GM12872 (cell line): ENCODE data around the gene FHIT.

Source experiments
- TF ChIP-seq, protein P1 (sequence below): IDR thresholded peaks from 3 replicates; pipeline ENCODE4 v1.5.1; 2011; ENCODE audit warnings: low read depth, mild to moderate bottlenecking, low read length, moderate library complexity; ENCODE audit not compliant: insufficient read depth

Gene FHIT

GRCh38 chr3:61138401-61138800 lies 112.9 kb downstream of the FHIT start:
- TF ChIP-seq, protein P1, sequence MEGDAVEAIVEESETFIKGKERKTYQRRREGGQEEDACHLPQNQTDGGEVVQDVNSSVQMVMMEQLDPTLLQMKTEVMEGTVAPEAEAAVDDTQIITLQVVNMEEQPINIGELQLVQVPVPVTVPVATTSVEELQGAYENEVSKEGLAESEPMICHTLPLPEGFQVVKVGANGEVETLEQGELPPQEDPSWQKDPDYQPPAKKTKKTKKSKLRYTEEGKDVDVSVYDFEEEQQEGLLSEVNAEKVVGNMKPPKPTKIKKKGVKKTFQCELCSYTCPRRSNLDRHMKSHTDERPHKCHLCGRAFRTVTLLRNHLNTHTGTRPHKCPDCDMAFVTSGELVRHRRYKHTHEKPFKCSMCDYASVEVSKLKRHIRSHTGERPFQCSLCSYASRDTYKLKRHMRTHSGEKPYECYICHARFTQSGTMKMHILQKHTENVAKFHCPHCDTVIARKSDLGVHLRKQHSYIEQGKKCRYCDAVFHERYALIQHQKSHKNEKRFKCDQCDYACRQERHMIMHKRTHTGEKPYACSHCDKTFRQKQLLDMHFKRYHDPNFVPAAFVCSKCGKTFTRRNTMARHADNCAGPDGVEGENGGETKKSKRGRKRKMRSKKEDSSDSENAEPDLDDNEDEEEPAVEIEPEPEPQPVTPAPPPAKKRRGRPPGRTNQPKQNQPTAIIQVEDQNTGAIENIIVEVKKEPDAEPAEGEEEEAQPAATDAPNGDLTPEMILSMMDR, result no peak

DNA sequence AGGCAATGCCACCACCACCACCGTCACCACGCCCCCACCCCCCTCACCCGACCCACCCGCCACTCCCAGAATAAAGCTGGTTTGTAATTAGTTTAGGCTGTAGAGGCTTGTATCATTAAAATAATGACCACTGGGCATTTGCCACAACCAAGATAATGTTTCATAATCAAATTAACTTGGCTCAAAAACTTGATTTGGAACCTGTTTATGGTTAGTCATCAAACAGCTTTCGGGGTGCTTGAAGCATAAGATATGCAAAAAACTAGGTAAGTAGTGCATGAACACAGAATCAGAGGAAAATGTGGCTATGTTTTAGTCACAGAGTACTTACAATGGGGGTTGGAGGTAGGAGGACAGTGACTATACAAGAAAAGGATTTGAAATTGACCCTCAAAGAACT lies 115.1 kb downstream of the FHIT start:
- TF ChIP-seq, protein P1, result no peak

DNA sequence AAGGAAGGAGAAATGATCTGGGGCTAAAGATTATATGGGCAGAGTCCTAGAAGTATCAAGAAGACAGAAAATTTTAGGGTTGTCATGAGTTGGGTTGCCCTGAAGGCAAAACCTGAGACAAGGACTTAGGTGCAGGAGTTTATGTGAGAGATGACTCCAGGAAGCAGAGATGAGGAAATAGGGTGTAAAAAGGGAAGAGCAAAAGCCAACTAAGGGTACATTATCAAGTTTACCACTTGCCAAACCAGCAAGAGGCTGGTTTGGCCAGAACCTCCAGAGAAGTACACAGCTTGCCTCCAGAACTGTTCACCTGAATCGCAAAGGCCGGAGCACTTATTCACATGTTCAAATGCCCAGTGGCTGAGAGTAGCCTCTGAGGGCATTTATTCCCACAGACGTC lies 116.7 kb downstream of the FHIT start:
- TF ChIP-seq, protein P1, result no peak

DNA sequence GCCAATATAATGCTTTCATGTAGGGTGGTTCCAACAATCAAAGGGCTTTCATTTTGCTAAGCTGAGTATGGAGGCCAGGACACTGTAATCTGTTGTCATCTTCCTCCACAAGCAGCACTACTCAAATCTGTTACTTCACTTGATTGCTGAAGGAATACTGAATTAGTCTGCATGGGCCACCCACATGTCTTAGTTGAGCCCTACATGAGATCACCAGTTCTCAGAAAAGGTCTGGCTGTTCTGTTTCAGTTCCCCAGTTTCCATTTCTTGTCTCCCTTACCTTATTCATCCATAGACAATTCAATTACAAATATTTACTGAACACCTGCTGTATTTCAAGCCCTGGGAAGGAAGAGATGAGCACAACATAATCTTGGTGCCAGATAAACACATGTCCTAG lies 119.2 kb downstream of the FHIT start:
- TF ChIP-seq, protein P1, result no peak

DNA sequence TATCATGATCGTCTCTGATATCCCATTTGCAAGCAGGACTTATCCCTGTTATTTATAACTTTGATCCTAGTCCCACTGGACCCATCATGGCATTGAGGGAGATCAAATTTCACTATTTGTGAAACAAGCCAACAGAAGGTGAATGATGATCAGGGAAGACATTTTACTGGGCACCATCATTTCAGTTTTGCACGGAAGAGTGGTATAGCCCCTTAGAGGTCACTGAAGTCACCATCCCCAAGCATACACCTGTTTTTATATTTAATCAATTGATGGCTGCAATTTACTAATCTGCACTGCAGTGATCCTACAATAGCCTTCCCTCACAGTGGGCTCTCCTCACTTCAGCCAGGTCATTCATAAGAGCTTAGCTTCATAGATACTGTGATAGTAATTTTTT lies 132.4 kb downstream of the FHIT start:
- TF ChIP-seq, protein P1, result no peak

DNA sequence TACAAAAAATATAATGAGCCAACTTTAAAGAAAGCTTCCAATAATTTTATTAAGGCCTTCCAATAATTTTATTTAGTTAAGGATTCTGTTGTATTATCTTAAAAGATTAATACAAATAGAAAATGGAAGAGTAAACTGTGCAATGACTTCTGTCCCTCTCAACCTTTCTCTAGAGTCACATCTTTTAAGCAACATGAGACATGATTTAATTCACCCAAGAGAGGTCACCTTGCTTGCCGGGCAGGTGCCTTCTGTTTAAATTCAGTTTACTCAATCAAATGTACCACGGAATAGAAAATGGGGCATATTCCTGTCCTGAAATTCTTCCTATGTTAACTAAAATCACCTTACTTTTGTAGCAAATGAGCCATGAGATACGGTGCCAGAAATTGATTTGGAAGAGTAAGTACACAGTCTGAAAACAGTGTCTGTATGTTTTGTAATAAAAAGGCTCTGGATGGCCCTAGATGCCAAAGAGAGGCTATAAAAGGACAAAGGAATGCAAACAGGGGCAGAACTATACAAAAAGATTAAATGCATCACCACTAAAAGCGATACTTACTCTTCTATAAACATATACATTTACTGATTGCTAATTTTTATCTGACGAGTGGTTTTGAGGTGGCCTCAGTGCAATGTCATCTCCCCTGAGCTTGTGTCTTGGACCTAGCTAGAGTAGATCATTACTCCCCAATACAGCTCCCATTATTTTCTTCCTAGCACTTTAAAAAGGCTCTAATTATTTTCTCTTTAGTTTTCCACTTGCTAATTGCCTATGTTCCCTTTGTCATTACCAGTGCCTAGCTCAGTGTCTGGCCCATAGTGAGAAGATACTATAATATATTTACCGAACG lies 134.0 kb downstream of the FHIT start:
- TF ChIP-seq, protein P1, result no peak

DNA sequence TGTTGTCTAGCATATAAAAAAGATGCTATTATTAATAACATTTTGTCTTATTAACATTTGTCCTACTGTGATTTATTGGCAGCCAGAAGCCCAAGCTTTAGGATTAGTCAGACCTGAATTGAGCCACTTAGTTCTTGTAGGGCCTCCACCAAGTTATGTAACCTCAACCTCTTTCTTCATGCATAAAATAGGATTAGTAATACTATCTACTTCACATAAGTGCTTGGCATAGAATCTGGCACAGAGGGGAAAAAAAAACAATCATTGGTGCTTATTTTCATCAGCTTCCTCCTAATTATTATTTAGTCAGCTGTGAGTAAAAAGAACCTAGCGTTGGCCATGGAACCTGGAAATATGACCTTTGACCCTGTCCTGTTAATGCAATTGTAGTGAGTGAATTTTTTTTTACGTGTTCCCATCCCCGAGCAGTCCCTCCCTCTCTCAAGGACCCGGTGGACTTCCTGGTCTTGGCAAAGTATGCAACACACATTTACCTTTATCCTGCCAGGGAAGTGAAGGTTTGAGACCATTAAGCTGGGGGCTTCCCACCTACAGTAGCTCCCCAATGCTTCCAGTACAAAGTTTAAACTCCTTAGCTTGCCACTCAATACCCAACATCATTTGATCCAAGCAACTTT lies 136.8 kb downstream of the FHIT start:
- TF ChIP-seq, protein P1, result no peak
